Smooth muscle cell (in vitro differentiated cells): ENCODE measurements around the gene DIRAS1. TPM values are rescaled to one million over a fixed set of nuclear protein-coding genes. Genes with fewer than 3 reads are reported as not detected.

Experiments
- DNase-seq: peaks from one replicate; lab custom pipeline; 2025; ENCODE audit not compliant: unreplicated experiment; lab: John Stamatoyannopoulos, UW
- H2AFZ ChIP-seq: fragments of 200-600 bp; sonication (generic); 2 replicates; pipeline ENCODE4 v1.6.0; 2016; ENCODE audit warnings: antibody characterized with exemption, low read depth, mild to moderate bottlenecking
- H3F3A ChIP-seq: fragments of 200-600 bp; sonication (generic); 2 replicates; pipeline ENCODE4 v1.6.0; 2017; ENCODE audit warnings: antibody characterized with exemption, low read depth
- H3K27ac ChIP-seq: fragments of 200-600 bp; sonication (generic); 2 replicates; pipeline ENCODE4 v1.5.1; 2016; ENCODE audit warnings: low read depth, mild to moderate bottlenecking
- H3K27me3 ChIP-seq: fragments of 200-600 bp; sonication (generic); 2 replicates; pipeline ENCODE4 v1.6.1; 2016; ENCODE audit warnings: low read depth, mild to moderate bottlenecking
- H3K36me3 ChIP-seq: fragments of 200-600 bp; sonication (generic); 2 replicates; pipeline ENCODE4 v1.5.1; 2016; ENCODE audit warnings: low read depth
- H3K4me1 ChIP-seq: fragments of 200-600 bp; sonication (generic); 2 replicates; pipeline ENCODE4 v1.5.1; 2016; ENCODE audit warnings: low read depth
- H3K4me2 ChIP-seq: fragments of 200-600 bp; sonication (generic); 2 replicates; pipeline ENCODE4 v1.6.0; 2016; ENCODE audit warnings: mild to moderate bottlenecking
- H3K4me3 ChIP-seq: fragments of 200-600 bp; sonication (generic); 2 replicates; pipeline ENCODE4 v1.5.1; 2016; ENCODE audit warnings: mild to moderate bottlenecking
- H3K79me2 ChIP-seq: fragments of 200-600 bp; sonication (generic); 2 replicates; pipeline ENCODE4 v1.6.0; 2016; ENCODE audit warnings: low read depth, mild to moderate bottlenecking
- H3K9ac ChIP-seq: fragments of 200-600 bp; sonication (generic); 2 replicates; pipeline ENCODE4 v1.6.0; 2016; ENCODE audit warnings: low read depth
- H3K9me3 ChIP-seq: fragments of 200-600 bp; sonication (generic); replicated peaks from 2 replicates; pipeline ENCODE4 v1.5.1; 2016; ENCODE audit warnings: low read depth
- H4K20me1 ChIP-seq: fragments of 200-600 bp; sonication (generic); 2 replicates; pipeline ENCODE4 v1.6.0; 2016; ENCODE audit warnings: low read depth
- CTCF ChIP-seq: fragments of 200-600 bp; sonication (generic); IDR thresholded peaks from 2 replicates; pipeline ENCODE4 v1.5.1; 2017; ENCODE audit warnings: borderline replicate concordance, mild to moderate bottlenecking, antibody characterized with exemption; ENCODE audit not compliant: insufficient read depth, poor library complexity, severe bottlenecking
- WGBS: methylation state at CpG from one replicate; pipeline ENCODE4 v1.1.7; 2016; ENCODE audit warnings: low lambda C conversion rate; 5-methylcytosine and 5-hydroxymethylcytosine counted together
- polyA plus RNA-seq: library from polyadenylated mRNA; unstranded; fragments of >200 nt; fragmentation: Nextera tagmentation; extraction: Ambion mirVana; gene quantifications from 2 replicates; pipeline ENCODE4 v1.2.1, GENCODE V29; 2016
- total RNA-seq: library from RNA; depleted of rRNA; stranded (reverse); fragments of >200 nt; gene quantifications from 2 replicates; pipeline ENCODE4 v1.2.3, GENCODE V29; 2014

The DIRAS1 gene
- total and polyA plus RNA-seq, 2 experiments from 2014 or later: 6.7 to 7.2 TPM

GRCh38 chr19:2711875-2712205 lies 9.3 kb downstream of the DIRAS1 start:
- no peak overlapping the region for H3K4me3 ChIP-seq
- TF ChIP-seq CTCF: no peak
- H3K27me3 ChIP-seq: no peaks in the 10 kb centered on the region
- H3K4me2 ChIP-seq: no peak overlapping the region
- peaks cover 4% of the 10 kb centered on the region for H3K9me3 ChIP-seq
- no peaks in the 10 kb centered on the region for H3K79me2 ChIP-seq
- no peak for DNase-seq
- no peak overlapping the region for H3K9ac ChIP-seq
- H3K36me3 ChIP-seq: no peaks in the 10 kb centered on the region
- no peak overlapping the region for H3K27ac ChIP-seq
- no peak overlapping the region for H2AFZ ChIP-seq
- no peaks in the 10 kb centered on the region for H4K20me1 ChIP-seq
- no peaks in the 10 kb centered on the region for H3F3A ChIP-seq
- WGBS: 84% methylated on average over 5 of the region's 5 CpGs
- H3K4me1 ChIP-seq: no peaks in the 10 kb centered on the region

GRCh38 chr19:2711172-2711874 lies 9.8 kb downstream of the DIRAS1 start:
- Histone ChIP-seq H3F3A (no peaks in the 10 kb centered on the region), H3K4me3 (no peak overlapping the region), H3K79me2 (no peaks in the 10 kb centered on the region), H3K36me3 (no peaks in the 10 kb centered on the region), H2AFZ (no peak overlapping the region), H3K4me2 (peak overlapping the region; percentile 47), H3K27ac (peak overlapping the region; percentile 83), H3K9me3 (peaks cover 4% of the 10 kb centered on the region), H3K4me1 (no peaks in the 10 kb centered on the region), H4K20me1 (no peaks in the 10 kb centered on the region), H3K9ac (peak overlapping the region; percentile 31), H3K27me3 (no peaks in the 10 kb centered on the region)
- TF ChIP-seq CTCF: no peak
- DNase-seq: no peak
- WGBS: 62% methylated on average over 17 of the region's 17 CpGs

GRCh38 chr19:2706251-2706650 lies 14.9 kb downstream of the DIRAS1 start:
- H2AFZ ChIP-seq: no peak overlapping the region
- H3K27ac ChIP-seq: no peak overlapping the region
- no peak for DNase-seq
- 98% methylated on average over 5 of the region's 5 CpGs for WGBS
- H3K79me2 ChIP-seq: no peaks in the 10 kb centered on the region
- H3K4me3 ChIP-seq: no peak overlapping the region
- no peak overlapping the region for H3K9ac ChIP-seq
- no peaks in the 10 kb centered on the region for H4K20me1 ChIP-seq
- TF ChIP-seq CTCF: no peak
- no peaks in the 10 kb centered on the region for H3K36me3 ChIP-seq
- H3K9me3 ChIP-seq: no peaks in the 10 kb centered on the region
- H3K4me1 ChIP-seq: no peaks in the 10 kb centered on the region
- H3K27me3 ChIP-seq: peaks cover 9% of the 10 kb centered on the region
- H3K4me2 ChIP-seq: no peak overlapping the region
- no peaks in the 10 kb centered on the region for H3F3A ChIP-seq

GRCh38 chr19:2703691-2704216 lies 17.4 kb downstream of the DIRAS1 start:
- Histone ChIP-seq H3K9ac (no peak overlapping the region), H3K4me3 (no peak overlapping the region), H3K36me3 (no peaks in the 10 kb centered on the region), H2AFZ (no peak overlapping the region), H3K9me3 (no peaks in the 10 kb centered on the region), H3K27ac (no peak overlapping the region), H3K4me1 (no peaks in the 10 kb centered on the region), H3K4me2 (no peak overlapping the region), H4K20me1 (no peaks in the 10 kb centered on the region), H3F3A (peaks cover 8% of the 10 kb centered on the region), H3K79me2 (no peaks in the 10 kb centered on the region), H3K27me3 (peaks cover 9% of the 10 kb centered on the region)
- WGBS: 93% methylated on average over 6 of the region's 6 CpGs
- no peak for TF ChIP-seq CTCF
- no peak for DNase-seq
